ENCODE data around the gene SEPTIN11.
"Not testable (repeated sequence)": the region's sequence is repeated elsewhere in the genome, so short reads cannot be mapped to it uniquely, and the experiment has no call there.

SEPTIN11 gene

GRCh38 chr4:76952656-76953582 is 3.4 kb downstream of the SEPTIN11 start:
- DNase-seq, result no peak

GRCh38 chr4:76953956-76954355 is 4.4 kb downstream of the SEPTIN11 start:
- no peak for DNase-seq

- DNase-seq, result no peak
These were observed 4.9 kb downstream of the SEPTIN11 start for GRCh38 chr4:76954489-76954888.

- no peak for DNase-seq
These were observed 5.6 kb downstream of the SEPTIN11 start for GRCh38 chr4:76955182-76955581.

GRCh38 chr4:76957004-76957738 is 7.6 kb downstream of the SEPTIN11 start:
- no peak for DNase-seq

- DNase-seq, result no peak
These were observed 9.3 kb downstream of the SEPTIN11 start for GRCh38 chr4:76958891-76959290.

GRCh38 chr4:76960014-76960413 is 10.5 kb downstream of the SEPTIN11 start:
- no peak for DNase-seq

GRCh38 chr4:76962406-76963130 is 13.0 kb downstream of the SEPTIN11 start:
- no peak for DNase-seq

- no peak for DNase-seq
These were observed 13.7 kb downstream of the SEPTIN11 start for GRCh38 chr4:76963131-76963750.

- DNase-seq, result not testable (repeated sequence)
These were observed 14.4 kb downstream of the SEPTIN11 start for GRCh38 chr4:76963927-76964326.

GRCh38 chr4:76964769-76965168 is 15.2 kb downstream of the SEPTIN11 start:
- DNase-seq, result no peak

GRCh38 chr4:76965866-76966579 is 16.5 kb downstream of the SEPTIN11 start:
- DNase-seq, result no peak

GRCh38 chr4:76968937-76969336 is 19.4 kb downstream of the SEPTIN11 start:
- DNase-seq, result no peak

- DNase-seq, result no peak
These were observed 19.9 kb downstream of the SEPTIN11 start for GRCh38 chr4:76969495-76969894.

GRCh38 chr4:76969941-76970529 is 20.5 kb downstream of the SEPTIN11 start:
- no peak for DNase-seq

GRCh38 chr4:76972306-76972705 is 22.8 kb downstream of the SEPTIN11 start:
- DNase-seq, result no peak

- no peak for DNase-seq
These were observed 24.6 kb downstream of the SEPTIN11 start for GRCh38 chr4:76974150-76974549.

- no peak for DNase-seq
These were observed 27.6 kb downstream of the SEPTIN11 start for GRCh38 chr4:76977113-76977512.

GRCh38 chr4:76977736-76978350 is 28.3 kb downstream of the SEPTIN11 start:
- no peak for DNase-seq

- DNase-seq, result no peak
These were observed 29.7 kb downstream of the SEPTIN11 start for GRCh38 chr4:76979236-76979635.

- no peak for DNase-seq
These were observed 30.7 kb downstream of the SEPTIN11 start for GRCh38 chr4:76980261-76980660.

Measured in activated CD4-positive, alpha-beta T cell treated with anti-CD3 and anti-CD28 coated beads, Interleukin-2, amount 50 U/mL, for 48 hours (primary cell).